H54 (cell line): ENCODE results near the gene TSC1.
"Not testable (repeated sequence)": the region's sequence is repeated elsewhere in the genome, so short reads cannot be mapped to it uniquely, and the experiment has no call there.

Experiments
- DNase-seq: peaks from one replicate; pipeline ENCODE4 v3.0.0; 2011; ENCODE audit warnings: low spot score, mixed read lengths; ENCODE audit not compliant: insufficient read length
- FAIRE-seq: peaks from 3 replicates; lab custom pipeline; 2011; peaks lifted over from hg19 to GRCh38; lab: Jason Lieb, UNC
- POLR2A ChIP-seq: IDR thresholded peaks from 2 replicates; pipeline ENCODE4 v1.6.1; 2011; ENCODE audit warnings: low read depth, mild to moderate bottlenecking, low read length

The TSC1 gene

GRCh38 chr9:132984202-132985070 lies 40.0 kb upstream of the TSC1 start:
- FAIRE-seq: no peak
- no peak for TF ChIP-seq POLR2A
- no peak for DNase-seq

GRCh38 chr9:132983491-132984201 lies 39.2 kb upstream of the TSC1 start:
- DNase-seq (no peak), FAIRE-seq (no peak)
- TF ChIP-seq POLR2A: no peak

- DNase-seq (no peak), FAIRE-seq (no peak)
- TF ChIP-seq POLR2A: no peak
These were observed 38.0 kb upstream of the TSC1 start for GRCh38 chr9:132982458-132982857.

- FAIRE-seq (no peak), DNase-seq (no peak)
- no peak for TF ChIP-seq POLR2A
These were observed 35.7 kb upstream of the TSC1 start for GRCh38 chr9:132980157-132980556.

- TF ChIP-seq POLR2A: no peak
- DNase-seq: no peak
- no peak for FAIRE-seq
These were observed 34.2 kb upstream of the TSC1 start, which contains the start of gene GFI1B for GRCh38 chr9:132978451-132979131. Gene GFI1B, plus strand, starts transcription at chr9:132978694. Its CDS starts 7,985 bp downstream, at chr9:132986679.

- DNase-seq (no peak), FAIRE-seq (no peak)
- TF ChIP-seq POLR2A: no peak
These were observed 33.7 kb upstream of the TSC1 start for GRCh38 chr9:132978112-132978450.

GRCh38 chr9:132976571-132976970 lies 32.2 kb upstream of the TSC1 start:
- no peak for TF ChIP-seq POLR2A
- no peak for DNase-seq
- FAIRE-seq: no peak

- DNase-seq (no peak), FAIRE-seq (no peak)
- no peak for TF ChIP-seq POLR2A
These were observed 31.5 kb upstream of the TSC1 start for GRCh38 chr9:132975961-132976360.

- no peak for DNase-seq
- no peak for TF ChIP-seq POLR2A
- FAIRE-seq: no peak
These were observed 29.3 kb upstream of the TSC1 start for GRCh38 chr9:132973713-132974112.

GRCh38 chr9:132973166-132973565 lies 28.8 kb upstream of the TSC1 start:
- FAIRE-seq (no peak), DNase-seq (no peak)
- no peak for TF ChIP-seq POLR2A

GRCh38 chr9:132970324-132971062 lies 26.1 kb upstream of the TSC1 start:
- TF ChIP-seq POLR2A: no peak
- DNase-seq (no peak), FAIRE-seq (no peak)

GRCh38 chr9:132969783-132970182 lies 25.4 kb upstream of the TSC1 start:
- no peak for TF ChIP-seq POLR2A
- FAIRE-seq (no peak), DNase-seq (no peak)

- not testable (repeated sequence) for FAIRE-seq
These were observed 23.5 kb upstream of the TSC1 start for GRCh38 chr9:132967908-132968307.

GRCh38 chr9:132965478-132965877 lies 21.1 kb upstream of the TSC1 start:
- no peak for TF ChIP-seq POLR2A
- FAIRE-seq (no peak), DNase-seq (no peak)

More at GRCh38 chr9:132967908-132968307, 23.5 kb upstream of the TSC1 start:
- DNase-seq: not testable (repeated sequence)
